Endothelial cell of umbilical vein (primary cell): ENCODE data around the gene ULK4. TPM values are rescaled to one million over a fixed set of nuclear protein-coding genes. Genes with fewer than 3 reads are reported as not detected.

ENCODE experiments used
- BruUV-seq: library from RNA; stranded (reverse); fragments of 400-500 nt; replicated peaks from 2 replicates; lab custom pipeline; 2021; lab: Mats Ljungman, UMichigan
- CTCF ChIA-PET: fragments of 300-600, 350-600 bp; sonication (Branson Sonifier 250); formaldehyde crosslinking; loops from one replicate; lab custom pipeline; 2021; ENCODE audit warnings: antibody characterized with exemption, inconsistent platforms; lab: Charles Lee
- POLR2A ChIA-PET: fragments of 300-600, 350-600 bp; sonication (Branson Sonifier 250); formaldehyde crosslinking; loops from one replicate; lab custom pipeline; 2021; ENCODE audit warnings: antibody characterized with exemption, inconsistent platforms; lab: Charles Lee
- DNase-seq: peaks from one replicate; pipeline ENCODE4 v3.0.0-alpha.2; 2011; ENCODE audit warnings: low read depth, low spot score
- FAIRE-seq: peaks from 2 replicates; lab custom pipeline; 2011; peaks lifted over from hg19 to GRCh38; lab: Jason Lieb, UNC
- H2AFZ ChIP-seq: 2 replicates; pipeline ENCODE4 v1.6.0; 2012; ENCODE audit warnings: low read depth, low read length, control low read depth, inconsistent platforms
- H3K27ac ChIP-seq: 2 replicates; pipeline ENCODE4 v1.5.1; 2011; ENCODE audit warnings: low read depth, mild to moderate bottlenecking, control low read depth, low read length, moderate library complexity; ENCODE audit not compliant: insufficient read depth
- H3K27me3 ChIP-seq, 2 experiments: 2 replicates each; pipeline versions ENCODE4 v1.6.0 to v1.6.1; 2011; ENCODE audit warnings: low read length in 2 of 2, mixed read lengths in 1 of 2; ENCODE audit not compliant: control insufficient read depth in 2 of 2, insufficient read depth in 2 of 2
- H3K36me3 ChIP-seq, 2 experiments: 2 replicates in 1 of 2; 3 replicates in 1 of 2; pipeline ENCODE4 v1.5.1; 2011; ENCODE audit warnings: low read length in 2 of 2, mild to moderate bottlenecking in 1 of 2, moderate library complexity in 1 of 2; ENCODE audit not compliant: control insufficient read depth in 2 of 2, insufficient read depth in 2 of 2; ENCODE audit errors: extremely low read depth in 1 of 2
- H3K4me1 ChIP-seq: 3 replicates; pipeline ENCODE4 v1.5.1; 2011; ENCODE audit warnings: mild to moderate bottlenecking, low read length; ENCODE audit not compliant: control insufficient read depth, insufficient read depth; ENCODE audit errors: extremely low read depth
- H3K4me2 ChIP-seq: 2 replicates; pipeline ENCODE4 v1.6.1; 2011; ENCODE audit warnings: low read length, control low read depth, mixed read lengths; ENCODE audit not compliant: insufficient read depth
- H3K4me3 ChIP-seq, 3 experiments: fragments of 200-600 bp in 1 of 3; sonication (generic), shearing (Covaris generic) in 1 of 3; replicated peaks in 1 of 3; 2 replicates each; pipeline ENCODE4 v1.5.1; 2011 to 2016; ENCODE audit warnings: control low read depth in 3 of 3, low read length in 3 of 3, mild to moderate bottlenecking in 2 of 3, inconsistent platforms in 1 of 3, low read depth in 1 of 3, moderate library complexity in 1 of 3; ENCODE audit not compliant: insufficient read depth in 1 of 3
- H3K79me2 ChIP-seq: 2 replicates; pipeline ENCODE4 v1.6.0; 2012; ENCODE audit warnings: low read length, inconsistent platforms; ENCODE audit not compliant: control insufficient read depth, insufficient read depth
- H3K9ac ChIP-seq: replicated peaks from 2 replicates; pipeline ENCODE3; 2011; ENCODE audit warnings: low read length, control low read depth; ENCODE audit not compliant: insufficient read depth; ENCODE audit errors: extremely low read depth
- H3K9me1 ChIP-seq: replicated peaks from 3 replicates; pipeline ENCODE4 v1.6.0; 2011; ENCODE audit warnings: mild to moderate bottlenecking, low read length; ENCODE audit not compliant: control insufficient read depth, insufficient read depth; ENCODE audit errors: extremely low read depth
- H3K9me3 ChIP-seq: replicated peaks from 2 replicates; pipeline ENCODE4 v1.5.1; 2012; ENCODE audit warnings: low read length, inconsistent platforms; ENCODE audit not compliant: control insufficient read depth, insufficient read depth
- H4K20me1 ChIP-seq: replicated peaks from 2 replicates; pipeline ENCODE3; 2011; ENCODE audit warnings: mild to moderate bottlenecking, low read length; ENCODE audit not compliant: control insufficient read depth, insufficient read depth; ENCODE audit errors: extremely low read depth
- EZH2 ChIP-seq: IDR thresholded peaks from 2 replicates; pipeline ENCODE4 v1.6.1; 2012; ENCODE audit warnings: borderline replicate concordance, low read depth, mild to moderate bottlenecking, moderate library complexity, low read length, inconsistent platforms; ENCODE audit not compliant: severe bottlenecking
- FOS ChIP-seq: IDR thresholded peaks from 2 replicates; pipeline ENCODE4 v1.6.1; 2011; ENCODE audit warnings: mild to moderate bottlenecking, low read length, moderate library complexity, borderline replicate concordance; ENCODE audit not compliant: insufficient read depth
- GATA2 ChIP-seq: IDR thresholded peaks from 2 replicates; pipeline ENCODE4 v1.7.0; 2011; ENCODE audit warnings: low read depth, mild to moderate bottlenecking, moderate library complexity, mixed read lengths, low read length; ENCODE audit not compliant: insufficient read length, insufficient read depth
- JUN ChIP-seq: IDR thresholded peaks from 2 replicates; pipeline ENCODE4 v1.6.1; 2011; ENCODE audit warnings: borderline replicate concordance, low read depth; ENCODE audit not compliant: insufficient read length, insufficient read depth
- MYC ChIP-seq: IDR thresholded peaks from one replicate; pipeline ENCODE4 v1.6.1; 2011; ENCODE audit warnings: mild to moderate bottlenecking, low read depth, low read length
- POLR2A ChIP-seq: IDR thresholded peaks from 2 replicates; pipeline ENCODE4 v1.6.1; 2012; ENCODE audit warnings: low read depth, mild to moderate bottlenecking, control low read depth, low read length
- POLR2AphosphoS5 ChIP-seq: IDR thresholded peaks from 2 replicates; pipeline ENCODE4 v1.6.1; 2012; ENCODE audit warnings: low read depth, mild to moderate bottlenecking, control low read depth, low read length, moderate library complexity; ENCODE audit not compliant: insufficient read depth
- dilution Hi-C: fragments of 300-500 bp; cut with MboI; formaldehyde crosslinking; loops from one replicate; pipeline ENCODE4 v1.15.0; 2019; ENCODE audit warnings: low sequenced_read_pairs; ENCODE audit not compliant: extremely low pct_ligation_motif_present
- intact Hi-C: fragments of 100-400 bp; cut with micrococcal nuclease; formaldehyde crosslinking; loops from one replicate; pipeline ENCODE4 v1.10.0; 2022
- polyA plus RNA-seq, 4 experiments: library from polyadenylated mRNA; depleted of rRNA in 3 of 4; stranded (reverse) in 3 of 4; unstranded in 1 of 4; fragments of >200 nt; gene quantifications; 2 replicates each; pipeline versions ENCODE4 v1.2.1 to v1.2.3, GENCODE V29; 2011 to 2012; ENCODE audit warnings: missing spikeins in 1 of 4
- total RNA-seq: library from RNA; stranded (reverse); gene quantifications from 2 replicates; pipeline ENCODE4 v1.2.3, GENCODE V29; 2021
- TF ChIP-seq, protein P1 (sequence below), 2 donors: IDR thresholded peaks; 1 replicate in 1 of 2; 2 replicates in 1 of 2; pipeline ENCODE4 v1.5.1; 2011; ENCODE audit warnings: low read length in 2 of 2, mild to moderate bottlenecking in 2 of 2, moderate library complexity in 2 of 2, control low read depth in 1 of 2, inconsistent platforms in 1 of 2, low read depth in 1 of 2; ENCODE audit not compliant: insufficient read depth in 1 of 2; ENCODE audit errors: extremely low read depth in 1 of 2
- TF ChIP-seq, protein P2 (sequence below): IDR thresholded peaks from 2 replicates; pipeline ENCODE4 v1.6.1; 2011; ENCODE audit not compliant: insufficient read depth, insufficient read length

ULK4 gene
- total and polyA plus RNA-seq, 2 donors (not counting 3 experiments of a cell fraction or from before 2014, with no cell fraction given): 3.3 to 16.0 TPM

- Histone ChIP-seq H3K9me1 (no peaks in the 10 kb centered on the region), H3K4me3 (no peak overlapping the region), H4K20me1 (no peaks in the 10 kb centered on the region), H3K27me3 (no peaks in the 10 kb centered on the region), H3K9me3 (no peaks in the 10 kb centered on the region), H3K79me2 (no peaks in the 10 kb centered on the region), H3K4me2 (no peak overlapping the region), H3K4me1 (no peaks in the 10 kb centered on the region), H3K36me3 (no peaks in the 10 kb centered on the region), H3K9ac (no peak overlapping the region), H3K27ac (no peak overlapping the region), H2AFZ (no peak overlapping the region)
- BruUV-seq: no TSS peak
- ChIA-PET POLR2A (no interaction called here), CTCF (no interaction called here)
- TF ChIP-seq JUN (no peak), GATA2 (no peak)
- DNase-seq (no peak), FAIRE-seq (no peak)
- dilution Hi-C loops: no loop called here
- intact Hi-C loops: no loop called here
These were observed 671.2 kb downstream of the ULK4 start for GRCh38 chr3:41290736-41291135.

GRCh38 chr3:41290306-41290705, 671.6 kb downstream of the ULK4 start:
- H3K4me1 ChIP-seq: no peaks in the 10 kb centered on the region
- intact Hi-C loops (no loop called here), dilution Hi-C loops (no loop called here)
- no peak for FAIRE-seq
- H3K79me2 ChIP-seq: no peaks in the 10 kb centered on the region
- CTCF ChIA-PET: no interaction called here
- H3K27me3 ChIP-seq: no peaks in the 10 kb centered on the region
- POLR2A ChIA-PET: no interaction called here
- no peak for DNase-seq
- no peak overlapping the region for H3K9ac ChIP-seq
- no peaks in the 10 kb centered on the region for H3K9me1 ChIP-seq
- H3K4me3 ChIP-seq: no peak overlapping the region
- no peaks in the 10 kb centered on the region for H3K9me3 ChIP-seq
- H2AFZ ChIP-seq: no peak overlapping the region
- no peaks in the 10 kb centered on the region for H4K20me1 ChIP-seq
- no TSS peak for BruUV-seq
- H3K4me2 ChIP-seq: no peak overlapping the region
- no peaks in the 10 kb centered on the region for H3K36me3 ChIP-seq
- no peak overlapping the region for H3K27ac ChIP-seq
- TF ChIP-seq EZH2 (no peak), JUN (no peak), FOS (no peak), POLR2AphosphoS5 (no peak), POLR2A (no peak), MYC (no peak), GATA2 (no peak)
- TF ChIP-seq, protein P1, sequence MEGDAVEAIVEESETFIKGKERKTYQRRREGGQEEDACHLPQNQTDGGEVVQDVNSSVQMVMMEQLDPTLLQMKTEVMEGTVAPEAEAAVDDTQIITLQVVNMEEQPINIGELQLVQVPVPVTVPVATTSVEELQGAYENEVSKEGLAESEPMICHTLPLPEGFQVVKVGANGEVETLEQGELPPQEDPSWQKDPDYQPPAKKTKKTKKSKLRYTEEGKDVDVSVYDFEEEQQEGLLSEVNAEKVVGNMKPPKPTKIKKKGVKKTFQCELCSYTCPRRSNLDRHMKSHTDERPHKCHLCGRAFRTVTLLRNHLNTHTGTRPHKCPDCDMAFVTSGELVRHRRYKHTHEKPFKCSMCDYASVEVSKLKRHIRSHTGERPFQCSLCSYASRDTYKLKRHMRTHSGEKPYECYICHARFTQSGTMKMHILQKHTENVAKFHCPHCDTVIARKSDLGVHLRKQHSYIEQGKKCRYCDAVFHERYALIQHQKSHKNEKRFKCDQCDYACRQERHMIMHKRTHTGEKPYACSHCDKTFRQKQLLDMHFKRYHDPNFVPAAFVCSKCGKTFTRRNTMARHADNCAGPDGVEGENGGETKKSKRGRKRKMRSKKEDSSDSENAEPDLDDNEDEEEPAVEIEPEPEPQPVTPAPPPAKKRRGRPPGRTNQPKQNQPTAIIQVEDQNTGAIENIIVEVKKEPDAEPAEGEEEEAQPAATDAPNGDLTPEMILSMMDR (IDR thresholded peaks at IDR 0.05; ENCODE audit: extremely low read depth in 1 of 2, insufficient read depth in 1 of 2, low read depth in 1 of 2, low read length in 2 of 2): no peak
- TF ChIP-seq, protein P2, sequence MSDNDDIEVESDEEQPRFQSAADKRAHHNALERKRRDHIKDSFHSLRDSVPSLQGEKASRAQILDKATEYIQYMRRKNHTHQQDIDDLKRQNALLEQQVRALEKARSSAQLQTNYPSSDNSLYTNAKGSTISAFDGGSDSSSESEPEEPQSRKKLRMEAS: no peak
